Subcutaneous preadipocyte (primary cell): ENCODE results near the gene ZNF280D. TPM values are rescaled to one million over a fixed set of nuclear protein-coding genes. Genes with fewer than 3 reads are reported as not detected.

ENCODE experiments used
- small RNA-seq: library from RNA; depleted of rRNA; stranded (forward); fragments of <200 nt; gene quantifications from one replicate; pipeline ENCODE3, GENCODE V24; 2012
- total RNA-seq: library from RNA; depleted of rRNA; stranded (reverse); fragments of >200 nt; gene quantifications from 2 replicates; pipeline ENCODE4 v1.2.3, GENCODE V29; 2012

Gene ZNF280D
- 28.3 and 36.6 TPM in 2 replicates for total RNA-seq

GRCh38 chr15:56733136-56734012, at the start of gene ZNF280D:
Gene ZNF280D, minus strand, starts transcription at chr15:56733509. Its CDS starts 26,400 bp downstream, at chr15:56707109.

Small RNA genes lying within 50 kb of the gene (small RNA-seq; reads per million reads assigned to genes)
- not detected for gene RF00019

Other genes starting within 250 kb of the ZNF280D start
- 54.0 and 89.1 TPM in 2 replicates for gene TCF12, start 185.1 kb upstream of the ZNF280D start, total RNA-seq